ENCODE measurements around the gene CDC42BPG.

GRCh38 chr11:64849598-64850356 lies 5.3 kb upstream of the CDC42BPG start:
- TF ChIP-seq CTCF (IDR thresholded peaks at IDR 0.05; ENCODE audit: low read depth, low read length) (no peak), EZH2phosphoT487 (IDR thresholded peaks at IDR 0.05; ENCODE audit: low read depth) (no peak)

Measured in OCI-LY3 (cell line).